GM12873 (cell line): Measurements from ENCODE around the gene FRMD6.

Experiments
- CTCF ChIP-seq: IDR thresholded peaks from 2 replicates; pipeline ENCODE4 v1.5.1; 2012; ENCODE audit warnings: low read depth, mild to moderate bottlenecking, moderate library complexity, low read length, control low read depth; ENCODE audit not compliant: insufficient read depth; ENCODE audit errors: missing control alignments

The FRMD6 gene

DNA sequence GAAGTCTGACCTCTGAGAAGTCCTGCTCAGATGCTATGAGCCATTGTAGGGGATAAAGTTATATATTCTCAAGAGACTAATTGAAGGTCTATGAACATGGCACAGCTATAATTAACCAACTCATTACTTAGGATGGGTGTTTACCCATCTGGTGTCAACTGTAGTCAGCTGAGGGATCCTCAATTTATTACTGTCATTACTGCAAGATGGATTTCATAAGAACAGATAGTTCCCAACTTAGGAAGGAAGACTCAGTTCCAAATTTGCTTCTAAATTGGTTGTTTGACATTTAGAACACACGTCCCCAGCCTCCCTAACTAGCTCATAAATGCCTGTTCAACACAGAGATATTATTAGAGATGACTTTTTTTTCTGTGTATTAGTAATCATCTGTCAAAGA is 81.4 kb downstream of the FRMD6 start:
- no peak for TF ChIP-seq CTCF

DNA sequence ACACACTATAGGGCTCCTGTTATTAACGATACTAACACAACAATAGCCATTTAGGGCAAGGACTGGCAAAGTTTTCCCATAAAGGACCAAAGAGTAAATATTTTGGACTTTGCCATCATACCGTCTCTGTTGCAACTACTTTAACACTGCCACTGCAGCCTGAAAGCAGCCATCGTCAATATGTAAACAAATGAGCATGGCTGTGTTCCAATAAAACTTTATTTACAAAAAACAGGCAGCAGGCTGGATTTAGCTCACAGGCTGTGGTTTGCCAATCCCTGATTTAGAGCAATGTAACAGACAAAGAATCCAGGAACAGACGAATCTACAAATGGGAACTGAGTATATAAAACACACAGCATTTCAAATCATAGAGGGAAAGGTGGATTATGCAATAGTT is 84.1 kb downstream of the FRMD6 start:
- no peak for TF ChIP-seq CTCF

DNA sequence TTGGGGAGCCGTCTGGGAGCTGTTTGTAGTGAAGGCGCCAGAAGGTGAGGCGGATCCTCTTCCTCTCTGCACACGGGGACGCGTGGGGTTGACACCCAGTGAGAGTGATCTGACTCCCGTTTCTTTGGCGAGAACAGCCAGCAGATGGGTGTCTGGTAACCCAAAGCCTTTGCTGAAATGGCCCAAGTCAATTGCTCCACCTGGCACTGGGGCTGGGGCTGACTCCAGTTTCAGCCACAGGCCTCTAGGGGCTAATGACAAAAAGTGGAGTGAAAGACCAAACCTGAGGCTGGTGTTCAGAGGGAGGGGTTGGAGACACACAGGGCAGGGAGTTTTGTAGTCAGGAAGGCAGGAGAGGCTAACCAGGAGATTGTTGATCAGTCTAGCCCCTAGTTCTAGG is 87.0 kb downstream of the FRMD6 start:
- TF ChIP-seq CTCF: peak; percentile 23

DNA sequence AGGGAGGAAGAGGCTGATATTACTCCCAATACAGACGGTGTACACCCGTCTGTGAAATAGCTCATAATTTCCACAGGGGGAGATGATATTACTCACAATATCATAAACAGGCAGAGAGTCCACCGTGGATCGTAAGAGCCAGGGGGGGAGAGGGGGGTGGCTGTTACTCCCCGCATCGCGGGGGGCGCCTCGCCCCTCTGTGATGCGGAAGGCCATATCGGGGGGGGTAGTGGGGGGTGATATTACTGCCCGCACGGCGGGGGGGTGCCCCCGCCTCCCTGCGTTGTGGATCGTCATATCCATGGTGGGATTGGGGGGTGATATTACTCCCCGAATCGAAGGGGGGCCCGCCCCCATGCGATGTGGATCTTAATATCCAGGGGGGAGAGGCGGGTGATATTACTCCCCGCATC is 91.9 kb downstream of the FRMD6 start:
- TF ChIP-seq CTCF: no peak

GRCh38 chr14:51744372-51745130 is 92.8 kb downstream of the FRMD6 start:
- TF ChIP-seq CTCF: no peak

GRCh38 chr14:51750542-51750941 is 98.8 kb downstream of the FRMD6 start:
- no peak for TF ChIP-seq CTCF

- TF ChIP-seq CTCF: no peak
These were observed 108.2 kb downstream of the FRMD6 start for GRCh38 chr14:51759950-51760349.
